Esophagus muscularis mucosa (tissue), 4 donors: Measurements from ENCODE around the gene NOD1.
"Not testable (repeated sequence)": the region's sequence is repeated elsewhere in the genome, so short reads cannot be mapped to it uniquely, and the experiment has no call there.

ENCODE experiments used
- CTCF ChIP-seq, 3 experiments: fragments of 200-600 bp in 2 of 3; fragments of 450-650 bp in 1 of 3; sonication (generic) in 2 of 3; IDR thresholded peaks; one replicate each; pipeline ENCODE4 v1.5.1; 2017 to 2019; ENCODE audit warnings: antibody characterized with exemption in 3 of 3, mild to moderate bottlenecking in 2 of 3, moderate library complexity in 1 of 3
- EP300 ChIP-seq: sonication (generic); formaldehyde crosslinking; IDR thresholded peaks from one replicate; pipeline ENCODE4 v1.6.1; 2017; ENCODE audit warnings: antibody characterized with exemption
- POLR2AphosphoS5 ChIP-seq, 2 donors: sonication (generic); formaldehyde crosslinking; IDR thresholded peaks; one replicate each; pipeline ENCODE4 v1.6.1; 2017; ENCODE audit warnings: antibody characterized with exemption in 2 of 2

DNA sequence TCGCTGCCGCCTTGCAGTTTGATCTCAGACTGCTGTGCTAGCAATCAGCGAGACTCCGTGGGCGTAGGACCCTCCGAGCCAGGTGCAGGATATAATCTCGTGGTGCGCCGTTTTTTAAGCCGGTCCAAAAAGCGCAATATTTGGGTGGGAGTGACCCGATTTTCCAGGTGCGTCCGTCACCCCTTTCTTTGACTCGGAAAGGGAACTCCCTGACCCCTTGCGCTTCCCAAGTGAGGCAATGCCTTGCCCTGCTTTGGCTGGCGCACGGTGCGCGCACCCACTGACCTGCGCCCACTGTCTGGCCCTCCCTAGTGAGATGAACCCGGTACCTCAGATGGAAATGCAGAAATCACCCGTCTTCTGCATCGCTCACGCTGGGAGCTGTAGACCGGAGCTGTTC, 58.5 kb downstream of the NOD1 start:
- not testable (repeated sequence) for TF ChIP-seq POLR2AphosphoS5 (IDR thresholded peaks at IDR 0.05); CTCF (IDR thresholded peaks at IDR 0.05); EP300
